Gastrocnemius medialis (tissue), 4 donors: ENCODE results near the gene TEX44.

Source experiments
- POLR2A ChIP-seq, 2 donors: fragments of 450-650 bp; IDR thresholded peaks; one replicate each; pipeline ENCODE4 v1.6.1; 2017; ENCODE audit warnings: antibody characterized with exemption in 2 of 2, mild to moderate bottlenecking in 2 of 2, moderate library complexity in 2 of 2
- TF ChIP-seq, protein P1 (sequence below), 5 experiments: fragments of 450-650 bp in 3 of 5; fragments of 200-600 bp in 2 of 5; sonication (generic) in 2 of 5; IDR thresholded peaks in 4 of 5; conservative IDR thresholded peaks in 1 of 5; 1 replicate in 4 of 5; 2 replicates in 1 of 5; pipeline ENCODE4 v1.5.1; 2016 to 2019; ENCODE audit warnings: antibody characterized with exemption in 5 of 5, mild to moderate bottlenecking in 3 of 5, moderate library complexity in 3 of 5

GRCh38 chr2:231612456-231613330 lies 20.0 kb downstream of the TEX44 start:
- TF ChIP-seq, protein P1, sequence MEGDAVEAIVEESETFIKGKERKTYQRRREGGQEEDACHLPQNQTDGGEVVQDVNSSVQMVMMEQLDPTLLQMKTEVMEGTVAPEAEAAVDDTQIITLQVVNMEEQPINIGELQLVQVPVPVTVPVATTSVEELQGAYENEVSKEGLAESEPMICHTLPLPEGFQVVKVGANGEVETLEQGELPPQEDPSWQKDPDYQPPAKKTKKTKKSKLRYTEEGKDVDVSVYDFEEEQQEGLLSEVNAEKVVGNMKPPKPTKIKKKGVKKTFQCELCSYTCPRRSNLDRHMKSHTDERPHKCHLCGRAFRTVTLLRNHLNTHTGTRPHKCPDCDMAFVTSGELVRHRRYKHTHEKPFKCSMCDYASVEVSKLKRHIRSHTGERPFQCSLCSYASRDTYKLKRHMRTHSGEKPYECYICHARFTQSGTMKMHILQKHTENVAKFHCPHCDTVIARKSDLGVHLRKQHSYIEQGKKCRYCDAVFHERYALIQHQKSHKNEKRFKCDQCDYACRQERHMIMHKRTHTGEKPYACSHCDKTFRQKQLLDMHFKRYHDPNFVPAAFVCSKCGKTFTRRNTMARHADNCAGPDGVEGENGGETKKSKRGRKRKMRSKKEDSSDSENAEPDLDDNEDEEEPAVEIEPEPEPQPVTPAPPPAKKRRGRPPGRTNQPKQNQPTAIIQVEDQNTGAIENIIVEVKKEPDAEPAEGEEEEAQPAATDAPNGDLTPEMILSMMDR (IDR thresholded peaks at IDR 0.05 in 4 of 5, conservative IDR thresholded peaks at IDR 0.05 in 1 of 5): peak; percentile 97 to 99 (median 98)
- peak in 1 of 2 donors; percentile 13 for TF ChIP-seq POLR2A (IDR thresholded peaks at IDR 0.05)
